SH-SY5Y (cell line): ENCODE data around the gene IFIT1.

Experiments used
- GATA2 ChIP-seq: IDR thresholded peaks from 2 replicates; pipeline ENCODE4 v1.6.1; 2011; ENCODE audit warnings: mild to moderate bottlenecking, low read depth, low read length
- GATA3 ChIP-seq: IDR thresholded peaks from 2 replicates; pipeline ENCODE4 v1.6.1; 2011; ENCODE audit warnings: low read depth, mild to moderate bottlenecking, low read length, moderate library complexity

GRCh38 chr10:89357096-89357495 is 35.3 kb upstream of the IFIT1 start:
- TF ChIP-seq GATA2 (no peak), GATA3 (no peak)
